ENCODE measurements around the gene CLUH. TPM values are rescaled to one million over a fixed set of nuclear protein-coding genes. Genes with fewer than 3 reads are reported as not detected.

CLUH gene
- total RNA-seq, 1 experiment from 2014 or later = 80.4 TPM

GRCh38 chr17:2695243-2695960 is 16.2 kb downstream of the CLUH start:
- Mint-ChIP-seq H3K9me3 (ENCODE audit: unreplicated experiment) (no peaks in the 10 kb centered on the region), H3K27ac (ENCODE audit: low read depth, unreplicated experiment) (no peak overlapping the region), H3K36me3 (ENCODE audit: insufficient read depth, unreplicated experiment) (peaks cover 61% of the 10 kb centered on the region), H3K4me1 (ENCODE audit: insufficient read depth, unreplicated experiment) (no peaks in the 10 kb centered on the region), H3K4me3 (ENCODE audit: unreplicated experiment) (no peak overlapping the region), H3K27me3 (ENCODE audit: insufficient read depth, unreplicated experiment) (no peaks in the 10 kb centered on the region)
- ChIA-PET POLR2A (interaction anchor here (0.8 to 0.9 kb wide), 2 partner anchors 9 to 101 kb away, joined by 3 to 4 read pairs; no protein-coding TSS in a partner anchor), CTCF (interaction anchor here (2.0 kb wide), 1 partner anchor 11 kb away, joined by 5 read pairs; no protein-coding TSS in a partner anchor)
- no peak for DNase-seq (ENCODE audit: unreplicated experiment)
- intact Hi-C loops (cut with micrococcal nuclease) = no loop called here
- no TSS peak for BruUV-seq (replicated peaks)
- TF ChIP-seq CTCF (IDR thresholded peaks at IDR 0.05; ENCODE audit: unreplicated experiment) = no peak

GRCh38 chr17:2694381-2695242 is 17.0 kb downstream of the CLUH start:
- no TSS peak for BruUV-seq (replicated peaks)
- TF ChIP-seq CTCF (IDR thresholded peaks at IDR 0.05; ENCODE audit: unreplicated experiment) = no peak
- Mint-ChIP-seq H3K4me1 (ENCODE audit: insufficient read depth, unreplicated experiment) (no peaks in the 10 kb centered on the region), H3K27ac (ENCODE audit: low read depth, unreplicated experiment) (no peak overlapping the region), H3K36me3 (ENCODE audit: insufficient read depth, unreplicated experiment) (peaks cover 61% of the 10 kb centered on the region), H3K27me3 (ENCODE audit: insufficient read depth, unreplicated experiment) (no peaks in the 10 kb centered on the region), H3K9me3 (ENCODE audit: unreplicated experiment) (no peaks in the 10 kb centered on the region), H3K4me3 (ENCODE audit: unreplicated experiment) (no peak overlapping the region)
- POLR2A ChIA-PET = interaction anchor here (0.8 to 1.4 kb wide), 3 partner anchors 9 to 100 kb away, joined by 3 to 4 read pairs (median 3); no protein-coding TSS in a partner anchor
- CTCF ChIA-PET = no interaction called here
- intact Hi-C loops (cut with micrococcal nuclease) = no loop called here
- no peak for DNase-seq (ENCODE audit: unreplicated experiment)

GRCh38 chr17:2693561-2694380 is 17.8 kb downstream of the CLUH start:
- ChIA-PET CTCF (interaction anchor here (0.6 to 0.9 kb wide), 2 partner anchors 95 to 312 kb away, joined by 3 read pairs; no protein-coding TSS in a partner anchor), POLR2A (interaction anchor here (0.6 to 1.4 kb wide), 2 partner anchors 17 to 19 kb away, joined by 3 read pairs; no protein-coding TSS in a partner anchor)
- DNase-seq (ENCODE audit: unreplicated experiment) = no peak
- no peak for TF ChIP-seq CTCF (IDR thresholded peaks at IDR 0.05; ENCODE audit: unreplicated experiment)
- no peaks in the 10 kb centered on the region for H3K4me1 Mint-ChIP-seq (ENCODE audit: insufficient read depth, unreplicated experiment)
- H3K4me3 Mint-ChIP-seq (ENCODE audit: unreplicated experiment) = no peak overlapping the region
- H3K27ac Mint-ChIP-seq (ENCODE audit: low read depth, unreplicated experiment) = no peak overlapping the region
- no TSS peak for BruUV-seq (replicated peaks)
- H3K27me3 Mint-ChIP-seq (ENCODE audit: insufficient read depth, unreplicated experiment) = no peaks in the 10 kb centered on the region
- H3K9me3 Mint-ChIP-seq (ENCODE audit: unreplicated experiment) = no peaks in the 10 kb centered on the region
- peaks cover 62% of the 10 kb centered on the region for H3K36me3 Mint-ChIP-seq (ENCODE audit: insufficient read depth, unreplicated experiment)
- intact Hi-C loops (cut with micrococcal nuclease) = no loop called here
